Transverse colon (tissue), 3 donors: ENCODE measurements around the gene NR4A1.

Experiments used
- CTCF ChIP-seq, 5 experiments: fragments of 200-600 bp in 3 of 5; fragments of 450-650 bp in 2 of 5; sonication (generic) in 3 of 5; IDR thresholded peaks; 1 replicate in 2 of 5; 2 replicates in 3 of 5; pipeline ENCODE4 v1.5.1; 2016 to 2017; ENCODE audit warnings: antibody characterized with exemption in 5 of 5, inconsistent platforms in 3 of 5, mild to moderate bottlenecking in 2 of 5, moderate library complexity in 1 of 5
- POLR2A ChIP-seq: fragments of 450-650 bp; IDR thresholded peaks from one replicate; pipeline ENCODE4 v1.6.1; 2016; ENCODE audit warnings: antibody characterized with exemption, mild to moderate bottlenecking, moderate library complexity

DNA sequence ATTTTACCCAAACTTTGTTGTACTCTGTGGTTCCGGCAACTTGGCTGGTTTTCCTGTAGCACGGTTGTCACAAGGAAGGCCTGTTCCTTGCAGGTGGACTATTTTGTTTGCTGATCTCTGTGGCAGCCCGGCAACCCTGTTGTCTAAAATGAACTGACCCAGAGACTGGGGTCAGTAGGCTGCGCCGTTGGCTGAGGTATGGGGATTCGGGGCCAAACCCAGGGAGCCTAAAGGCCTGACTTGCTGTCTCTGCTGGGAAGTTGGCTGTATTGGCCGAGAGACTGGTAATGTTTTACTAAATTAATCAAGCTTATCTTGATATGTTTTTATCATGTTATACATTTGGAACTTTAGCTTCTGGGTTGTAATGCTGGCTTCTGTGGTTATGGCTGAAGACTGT, 42.1 kb downstream of the NR4A1 start:
- TF ChIP-seq CTCF (IDR thresholded peaks at IDR 0.05) (no peak), POLR2A (no peak)
